ENCODE data around the gene FAM228B.
A peak's percentile ranks its signal among the peaks of the same experiment; 100 is the strongest.
"Not testable (repeated sequence)": the region's sequence is repeated elsewhere in the genome, so short reads cannot be mapped to it uniquely, and the experiment has no call there.

Gene FAM228B

DNA sequence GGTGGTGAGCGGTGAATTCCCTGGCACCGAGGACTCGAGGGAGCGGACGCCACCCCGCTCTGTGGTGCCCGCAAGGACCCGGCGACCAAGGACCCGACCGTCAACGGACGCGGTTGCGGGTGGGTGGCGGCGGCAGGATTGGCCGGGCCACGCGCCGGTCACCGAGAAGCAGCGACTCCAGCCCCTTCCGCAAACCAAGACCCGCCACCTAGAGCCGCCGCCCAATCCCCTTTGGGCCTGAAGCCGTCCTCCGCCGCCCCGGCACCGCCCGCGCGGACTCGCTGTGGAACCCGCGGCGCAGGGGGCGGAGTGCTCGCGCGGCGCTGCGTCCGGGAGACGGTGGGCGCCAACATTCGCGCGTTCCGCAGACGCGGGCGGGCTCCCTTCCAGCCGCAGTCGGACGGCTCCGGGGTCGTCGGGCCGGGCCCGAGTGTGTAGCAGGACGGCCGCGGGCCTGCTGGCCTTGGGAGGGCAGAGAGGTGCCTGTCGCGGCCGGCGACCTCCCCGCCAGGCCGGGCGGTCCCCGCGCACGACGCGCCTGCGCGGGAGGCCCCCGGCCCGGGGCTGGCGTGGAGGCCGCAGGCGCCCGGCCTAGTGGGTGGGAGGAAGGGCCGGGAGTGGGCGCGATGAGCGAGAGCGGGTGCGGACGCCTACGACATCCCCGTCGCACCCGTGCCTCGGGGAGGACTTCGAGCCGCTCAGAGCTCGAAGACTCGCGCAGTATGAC is at the start of gene FAM228B, which contains the start of gene PFN4:
TSS of gene FAM228B (plus strand) at position 275 of the 727 bp plus-strand sequence. CDS start 893 bp downstream, outside the sequence.
TSS of gene PFN4 (minus strand) at position 140 of the 727 bp plus-strand sequence. CDS start 799 bp downstream, outside the sequence.
- peak in 5 of 6 experiments; percentile 5 to 28 (median 24) for DNase-seq

DNA sequence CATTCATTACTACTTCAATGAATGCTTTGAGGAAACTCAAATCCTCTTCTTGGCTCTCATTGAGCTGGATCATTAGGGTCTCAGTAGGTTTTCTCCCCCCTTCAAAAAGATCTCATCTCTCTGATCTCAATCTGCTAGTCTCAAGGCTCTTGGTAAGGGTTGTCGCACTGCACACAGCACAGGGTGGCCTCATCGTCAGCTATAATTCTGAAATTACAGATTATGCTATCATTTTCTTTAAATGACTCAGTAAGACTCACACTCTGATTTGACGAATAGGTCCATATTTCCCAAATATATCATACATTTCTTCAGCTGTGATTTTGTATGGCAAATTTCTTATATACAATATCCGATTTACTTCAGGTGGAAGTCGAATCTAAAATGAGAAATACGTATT is 49.5 kb upstream of the FAM228B start:
- DNase-seq: no peak

DNA sequence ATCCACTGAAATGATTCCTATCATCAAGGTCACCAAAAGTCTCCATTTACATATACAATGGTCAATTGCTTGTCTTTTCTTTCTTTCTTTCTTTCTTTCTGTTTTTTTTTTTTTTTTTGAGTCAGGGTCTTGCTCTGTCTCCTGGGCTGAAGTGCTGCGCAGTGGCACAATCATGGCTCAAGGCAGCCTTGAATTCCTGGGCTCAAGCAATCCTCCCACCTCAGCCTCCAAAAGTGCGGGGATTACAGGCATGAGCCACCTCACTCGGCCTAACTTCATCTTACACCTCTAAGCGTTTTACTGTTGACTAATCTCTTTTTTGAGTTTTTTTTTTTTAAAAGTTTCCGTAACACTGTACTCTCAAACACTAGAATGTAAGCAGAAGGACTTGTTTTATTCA is 48.0 kb upstream of the FAM228B start:
- no peak for DNase-seq

DNA sequence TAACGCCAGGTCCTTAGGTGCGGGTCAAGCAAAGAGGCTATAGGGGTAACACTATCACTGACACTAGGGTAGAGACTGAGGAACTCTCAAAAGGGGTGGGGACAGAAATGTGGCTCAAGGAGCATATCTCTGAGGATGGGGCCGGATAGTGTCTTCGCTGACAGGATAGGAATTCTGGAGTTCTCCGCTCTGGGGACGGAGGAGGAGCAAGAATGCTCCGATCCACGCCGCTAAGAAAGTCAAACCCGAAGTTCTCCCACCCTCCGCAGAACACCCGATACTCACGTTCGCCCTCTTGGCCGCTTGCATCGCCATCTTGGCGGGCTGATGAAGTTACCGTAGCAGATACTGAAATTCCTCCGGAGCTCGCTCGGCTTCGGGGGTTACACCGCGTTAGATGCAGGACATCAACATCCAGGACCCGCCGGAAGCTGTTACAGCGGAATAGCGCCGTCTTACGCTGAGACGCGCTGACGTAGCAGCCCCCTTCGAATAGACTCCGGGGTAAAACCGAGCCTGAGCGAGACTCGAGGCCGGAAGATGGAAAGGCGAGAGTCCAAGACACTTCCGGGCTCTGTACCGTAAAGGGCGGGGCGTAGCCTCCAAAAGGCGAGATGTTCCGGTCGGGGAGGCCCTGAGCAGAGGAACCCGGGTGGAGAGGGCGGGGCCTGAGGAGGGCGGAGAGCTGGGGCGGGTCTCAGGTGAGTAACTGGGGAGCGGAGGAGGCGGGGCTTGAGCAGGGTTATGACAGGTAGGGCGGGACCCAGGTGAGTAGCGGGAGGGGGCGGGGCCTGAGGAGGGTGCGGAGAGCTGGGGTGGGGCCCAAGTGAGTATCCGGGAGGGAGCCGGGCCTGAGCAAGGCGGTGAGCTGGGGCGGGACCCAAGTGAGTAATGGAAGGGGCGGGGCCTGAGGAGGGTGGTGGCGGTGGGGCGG is 47.1 kb upstream of the FAM228B start, which contains the start of gene SF3B6:
TSS of gene SF3B6 (minus strand) at position 412 of the 934 bp plus-strand sequence. CDS start at position 315, 97 bp downstream.
- peak; percentile 98 to 100 (median 100) for DNase-seq

DNA sequence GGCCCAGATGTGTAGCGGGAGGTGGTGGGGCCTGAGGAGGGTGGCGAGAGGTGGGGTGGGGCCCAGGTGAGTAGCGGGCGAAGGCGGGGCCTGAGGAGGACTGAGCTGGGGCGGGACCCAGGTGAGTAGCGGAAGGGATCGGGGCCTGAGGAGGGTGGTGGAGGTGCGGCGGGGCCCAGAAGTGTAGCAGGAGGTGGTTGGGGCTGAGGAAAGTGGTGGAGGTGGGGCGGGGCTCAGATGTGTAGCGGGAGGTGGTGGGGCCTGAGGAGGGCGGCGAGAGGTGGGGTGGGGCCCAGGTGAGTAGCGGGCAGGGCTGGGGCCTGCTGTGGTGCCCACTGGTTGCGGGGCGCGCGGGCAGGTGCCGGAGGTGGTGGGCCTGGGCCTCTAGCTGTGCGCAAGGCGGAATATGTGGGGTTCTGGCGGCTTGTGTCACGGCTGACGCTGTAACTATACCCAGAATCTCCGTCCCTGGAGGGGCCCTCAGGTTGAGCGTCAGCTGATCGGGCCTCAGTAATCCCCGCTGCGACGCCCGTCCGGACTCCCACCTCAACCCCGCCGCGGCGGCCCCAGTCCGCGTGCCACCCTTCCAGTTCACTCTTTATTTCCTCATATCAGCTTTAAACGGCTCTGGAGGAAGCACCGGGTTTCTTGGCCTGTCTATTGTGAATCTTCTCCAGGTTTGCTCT is 46.3 kb upstream of the FAM228B start:
- DNase-seq: no peak

DNA sequence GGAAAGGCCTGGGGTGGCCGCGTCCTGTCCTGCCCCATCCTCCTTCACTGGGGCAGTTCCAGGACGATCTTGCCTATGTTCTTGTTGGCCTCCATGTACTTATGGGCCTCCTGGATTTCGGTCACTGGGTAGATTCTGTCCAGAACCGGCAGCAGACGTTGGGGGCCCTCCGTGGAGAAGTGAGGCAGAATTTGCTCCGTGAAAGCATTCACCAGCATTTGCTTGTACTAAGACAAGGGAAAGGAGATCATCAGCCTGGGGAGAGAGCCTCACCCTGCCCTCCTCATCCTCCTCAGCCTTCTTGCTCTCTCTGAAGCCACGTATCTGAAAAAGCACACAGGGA is 45.8 kb upstream of the FAM228B start:
- peak in 1 of 6 experiments; percentile 13 for DNase-seq

DNA sequence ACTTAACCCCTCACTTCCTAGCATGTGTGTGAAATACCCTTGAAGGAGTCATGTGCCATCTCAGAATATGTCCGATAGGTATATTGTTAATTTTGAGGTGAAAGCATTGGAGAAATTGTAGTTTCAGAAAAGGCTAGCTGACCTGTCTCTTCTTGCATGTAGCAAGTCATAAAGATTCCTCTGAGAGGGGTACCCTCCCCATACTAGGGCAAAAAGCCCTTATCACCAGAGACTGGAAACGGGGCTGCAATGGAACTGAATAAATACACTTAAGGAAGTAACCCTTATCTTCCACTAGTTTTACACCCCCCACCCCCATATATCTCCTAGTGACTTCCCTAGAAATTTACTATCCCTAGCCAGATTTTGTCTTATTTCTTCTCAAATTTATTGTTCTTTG is 45.4 kb upstream of the FAM228B start:
- no peak for DNase-seq

DNA sequence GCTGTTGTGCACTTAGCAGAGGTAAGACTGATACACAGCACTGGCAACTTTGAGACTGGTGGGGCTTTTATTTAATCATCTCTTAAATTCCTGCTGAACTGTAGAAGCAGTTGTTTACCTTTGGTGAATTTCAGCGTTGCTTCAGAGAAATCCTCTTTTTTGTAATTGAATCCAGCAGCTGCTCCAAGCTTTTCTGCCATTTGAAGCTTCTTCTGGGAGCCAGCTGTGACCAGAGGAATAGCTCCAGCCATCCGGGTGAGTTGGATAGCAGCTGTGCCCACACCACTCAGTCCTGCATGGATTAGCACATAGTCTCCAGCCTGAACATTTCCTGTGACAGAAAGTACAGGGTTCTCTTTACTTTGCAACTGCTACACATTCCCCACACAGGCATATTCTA is 42.6 kb upstream of the FAM228B start:
- DNase-seq: no peak

DNA sequence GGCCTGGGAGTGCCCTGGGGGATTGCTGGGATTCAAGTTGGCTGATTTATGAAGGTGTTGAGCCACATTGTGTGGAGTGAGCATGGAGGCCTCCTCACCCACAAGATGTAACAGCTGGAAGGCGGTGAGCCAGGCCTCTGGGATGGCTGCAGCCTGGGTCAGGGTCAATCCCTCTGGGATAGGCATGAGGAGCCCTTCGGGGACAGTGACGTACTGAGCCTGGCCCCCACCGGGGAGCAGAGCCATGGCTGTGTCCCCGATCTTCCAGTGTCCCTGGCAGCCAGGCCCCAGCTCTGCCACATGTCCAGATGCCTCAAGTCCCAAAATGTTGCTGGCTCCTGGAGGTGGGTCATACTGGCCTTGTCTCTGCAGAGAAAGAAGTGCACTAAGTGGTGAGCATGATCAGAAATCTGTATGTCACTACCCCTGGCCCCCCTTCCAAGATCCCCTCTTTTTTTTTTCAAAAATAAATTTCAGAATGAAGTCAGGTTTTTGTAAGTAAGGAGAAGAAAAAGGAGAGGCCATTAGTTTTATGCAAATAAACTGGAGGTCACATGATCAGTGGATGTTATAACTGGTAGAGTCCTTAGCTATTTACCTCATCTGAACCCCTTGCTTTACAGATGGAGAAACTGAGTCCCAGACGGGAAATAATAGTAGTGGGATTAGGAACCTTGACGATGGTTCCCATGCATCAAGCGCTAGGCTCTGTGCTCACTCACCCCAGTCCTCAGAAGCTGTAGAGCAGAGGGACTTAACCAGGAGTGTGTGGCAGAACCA is 40.3 kb upstream of the FAM228B start:
- no peak for DNase-seq

DNA sequence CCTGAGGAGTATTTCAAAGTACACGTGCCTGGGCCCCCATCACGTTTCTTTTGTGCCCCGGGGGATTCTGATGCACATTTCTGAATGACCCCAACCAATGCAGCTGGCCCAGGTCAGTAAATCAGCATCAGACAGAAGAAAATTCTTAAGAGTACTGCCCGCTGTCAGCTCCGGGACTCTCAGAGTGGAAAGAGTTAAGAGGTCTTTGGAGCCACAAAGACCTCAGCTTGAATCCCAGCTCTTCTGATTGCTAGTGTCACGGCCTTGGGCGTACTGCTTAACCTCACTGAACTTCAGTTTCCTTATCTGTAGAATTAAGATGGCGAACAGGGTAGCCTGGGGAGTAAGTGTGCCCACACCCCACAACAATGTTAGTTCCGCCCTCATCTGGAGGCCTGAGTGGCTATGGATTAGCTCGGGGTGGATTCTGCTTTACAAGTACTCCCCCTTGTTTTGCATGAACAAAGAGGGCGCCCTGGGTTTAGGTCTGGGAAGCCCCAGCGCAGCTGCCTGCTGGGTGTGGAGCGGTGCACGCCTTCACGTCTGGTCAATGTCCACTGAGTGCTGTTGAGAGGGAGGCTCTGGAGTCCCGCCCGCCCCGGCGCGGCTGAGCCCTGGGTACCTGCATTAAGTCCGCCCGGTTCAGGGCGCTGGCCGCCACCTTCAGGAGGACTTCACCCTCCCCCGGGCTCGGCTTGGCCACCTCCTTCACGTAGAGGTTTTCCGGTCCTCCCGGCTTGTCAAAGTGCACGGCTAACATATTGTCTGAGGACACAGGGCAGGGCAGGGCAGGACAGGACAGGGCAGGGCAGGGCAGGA is 39.5 kb upstream of the FAM228B start:
- DNase-seq: peak in 4 of 6 experiments; percentile 29 to 59 (median 47)

DNA sequence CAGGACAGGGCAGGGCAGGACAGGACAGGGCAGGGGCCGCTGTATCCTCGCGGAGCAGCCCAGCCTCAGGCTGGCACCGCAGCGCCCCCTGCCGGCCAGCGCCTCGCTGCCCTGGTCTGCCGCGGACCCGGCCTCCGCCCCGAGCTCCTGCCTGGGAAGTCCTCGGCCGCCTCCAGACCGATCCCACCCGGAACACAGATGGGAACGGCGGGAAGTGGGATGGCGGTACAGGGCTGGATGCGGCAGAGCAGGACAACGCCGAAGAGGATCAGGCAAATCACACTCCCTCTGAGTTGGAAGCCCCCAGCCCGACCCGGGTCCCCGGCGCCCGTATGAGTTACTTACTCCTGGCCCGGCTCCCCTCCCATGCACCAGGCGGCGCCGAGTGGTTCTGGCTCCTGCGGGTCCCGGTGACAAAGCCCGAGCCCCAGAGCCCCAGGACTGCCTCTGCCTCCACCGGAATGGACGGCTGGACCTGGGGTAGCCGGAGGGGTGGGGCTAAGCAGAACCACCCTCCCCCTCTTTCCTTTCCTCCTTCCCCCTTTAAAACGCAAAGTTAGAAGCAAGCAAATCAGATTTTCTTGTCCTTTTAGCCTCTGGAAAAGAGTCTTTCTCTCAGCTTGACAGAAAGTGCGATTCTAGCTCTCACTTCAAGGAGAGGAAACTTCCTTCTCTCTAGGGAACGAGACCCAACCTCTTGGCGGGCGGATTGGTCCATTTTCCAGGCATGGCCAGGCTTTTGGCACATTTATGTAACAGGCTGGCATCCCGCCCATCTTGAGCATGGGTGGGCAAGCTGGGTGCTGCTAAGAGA is 38.7 kb upstream of the FAM228B start, which contains the start of gene TP53I3:
TSS of gene TP53I3 (minus strand) at position 449 of the 814 bp plus-strand sequence. CDS start 508 bp downstream, outside the sequence.
- peak; percentile 52 to 87 (median 72) for DNase-seq

DNA sequence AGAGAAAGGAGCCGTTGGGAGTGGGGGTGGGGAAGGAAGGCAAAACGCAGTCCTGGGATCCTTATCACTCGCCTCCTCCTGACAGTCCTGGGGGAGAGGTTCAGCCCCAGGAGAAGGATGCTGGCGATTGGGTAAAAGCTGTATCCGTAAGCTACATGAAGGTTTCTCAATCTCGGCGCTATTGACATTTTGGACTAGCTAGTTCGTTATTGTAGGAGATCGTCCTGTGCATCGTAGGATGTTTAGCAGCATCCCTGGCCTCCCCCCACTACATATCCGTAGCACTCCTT is 38.1 kb upstream of the FAM228B start:
- DNase-seq: no peak

DNA sequence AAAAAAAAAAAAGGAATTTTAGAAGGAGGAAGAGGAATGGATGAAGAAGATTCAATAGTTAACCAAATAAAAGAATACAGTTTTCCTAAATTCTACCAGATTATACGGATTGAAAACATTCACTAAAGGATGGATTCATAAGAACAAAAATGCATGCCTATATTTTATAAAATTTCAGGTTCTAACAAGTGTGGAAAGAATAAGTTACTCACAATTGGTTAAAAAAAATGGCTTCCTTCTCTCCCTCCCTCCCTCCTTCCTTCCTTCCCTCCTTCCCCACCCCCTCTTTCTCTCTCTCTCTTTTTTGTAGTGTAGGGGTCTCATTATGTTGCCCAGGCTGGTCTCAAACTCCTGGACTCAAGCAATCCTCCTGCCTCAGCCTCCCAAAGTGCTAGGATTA is 37.0 kb upstream of the FAM228B start:
- DNase-seq: no peak

DNA sequence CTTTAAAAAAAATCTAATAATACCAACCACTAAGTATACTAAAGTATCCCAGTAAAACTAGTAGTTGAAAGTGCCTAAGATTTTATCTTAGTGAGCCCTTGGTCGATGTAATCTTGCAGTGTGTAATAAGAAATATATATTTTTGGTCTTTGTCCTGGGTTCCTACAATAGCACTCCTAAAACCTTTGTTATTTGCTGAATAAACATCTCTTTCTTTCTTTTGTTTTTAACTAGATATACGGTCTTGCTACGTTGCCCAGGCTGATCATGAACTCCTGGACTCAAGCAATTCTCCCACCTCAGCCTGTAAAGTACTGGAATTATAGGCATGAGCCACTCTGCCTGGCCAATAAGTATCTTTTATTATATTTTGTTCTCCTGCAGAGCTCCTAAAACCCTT is 36.2 kb upstream of the FAM228B start:
- no peak for DNase-seq

DNA sequence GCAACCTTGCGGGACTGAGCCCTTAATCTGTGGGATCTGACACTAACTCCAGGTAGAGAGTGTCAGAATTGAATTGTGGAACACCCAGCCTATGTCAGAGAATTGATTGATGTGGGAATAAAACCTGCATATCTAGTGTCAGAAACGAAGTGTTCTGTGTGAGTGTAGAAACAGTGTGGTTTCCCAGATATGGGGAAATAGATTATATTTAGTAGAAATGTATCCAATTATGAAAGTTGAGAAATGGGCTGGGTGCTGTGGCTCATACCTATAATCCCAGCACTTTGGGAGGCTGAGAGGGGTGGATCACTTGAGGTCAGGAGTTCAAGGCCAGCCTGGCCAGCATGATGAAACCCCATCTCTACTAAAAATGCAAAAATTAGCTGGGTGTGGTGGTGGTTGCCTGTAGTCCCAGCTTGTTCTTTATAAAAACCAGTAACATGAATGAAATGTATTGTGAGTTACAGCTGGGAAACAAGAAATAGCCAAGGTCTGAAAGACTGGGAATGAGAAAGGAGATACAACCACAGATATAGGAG is 34.4 kb upstream of the FAM228B start:
- no peak for DNase-seq

DNA sequence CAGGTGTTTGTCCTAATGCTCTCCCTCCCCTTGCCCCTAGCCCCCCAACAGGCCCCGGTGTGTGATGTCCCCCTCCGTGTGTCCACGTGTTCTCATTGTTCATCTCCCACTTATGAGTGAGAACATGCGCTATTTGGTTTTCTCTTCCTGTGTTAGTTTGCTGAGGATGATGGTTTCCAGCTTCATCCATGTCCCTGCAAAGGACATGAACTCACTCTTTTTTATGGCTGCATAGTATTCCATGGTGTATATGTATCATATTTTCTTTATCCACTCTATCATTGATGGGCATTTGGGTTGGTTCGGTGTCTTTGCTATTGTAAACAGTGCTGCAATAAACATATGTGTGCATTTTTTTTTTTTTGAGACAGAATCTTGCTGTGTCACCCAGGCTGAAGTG is 30.0 kb upstream of the FAM228B start:
- DNase-seq: not testable (repeated sequence)

DNA sequence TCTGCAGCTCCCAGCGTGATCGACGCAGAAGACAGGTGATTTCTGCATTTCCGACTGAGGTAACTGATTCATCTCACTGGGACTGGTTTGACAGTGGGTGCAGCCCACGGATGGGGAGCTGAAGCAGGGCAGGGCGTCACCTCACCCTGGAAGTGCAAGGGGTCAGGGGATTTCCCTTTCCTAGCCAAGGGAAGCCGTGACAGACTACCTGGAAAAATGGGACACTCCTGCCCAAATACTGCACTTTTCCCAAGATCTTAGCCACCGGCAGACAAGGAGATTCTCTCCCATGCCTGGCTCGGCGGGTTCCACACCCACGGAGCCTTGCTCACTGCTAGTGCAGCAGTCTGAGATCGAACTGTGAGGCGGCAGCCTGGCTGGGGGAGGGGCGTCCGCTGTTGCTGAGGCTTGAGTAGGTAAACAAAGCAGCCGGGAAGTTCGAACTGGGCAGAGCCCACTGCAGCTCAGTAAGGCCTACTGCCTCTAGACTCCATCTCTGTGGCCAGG is 28.0 kb upstream of the FAM228B start:
- not testable (repeated sequence) for DNase-seq

DNA sequence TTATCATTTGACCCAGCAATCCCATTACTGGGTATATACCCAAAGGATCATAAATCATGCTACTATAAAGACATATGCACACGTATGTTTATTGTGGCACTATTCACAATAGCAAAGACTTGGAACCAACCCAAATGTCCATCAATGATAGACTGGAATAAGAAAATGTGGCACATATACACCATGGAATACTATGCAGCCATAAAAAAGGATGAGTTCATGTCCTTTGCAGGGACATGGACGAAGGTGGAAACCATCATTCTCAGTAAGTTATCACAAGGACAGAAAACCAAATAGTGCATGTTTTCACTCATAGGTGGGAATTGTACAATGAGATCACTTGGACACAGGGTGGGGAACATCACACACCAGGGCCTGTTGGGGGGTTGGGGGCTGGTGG is 22.5 kb upstream of the FAM228B start:
- not testable (repeated sequence) for DNase-seq

DNA sequence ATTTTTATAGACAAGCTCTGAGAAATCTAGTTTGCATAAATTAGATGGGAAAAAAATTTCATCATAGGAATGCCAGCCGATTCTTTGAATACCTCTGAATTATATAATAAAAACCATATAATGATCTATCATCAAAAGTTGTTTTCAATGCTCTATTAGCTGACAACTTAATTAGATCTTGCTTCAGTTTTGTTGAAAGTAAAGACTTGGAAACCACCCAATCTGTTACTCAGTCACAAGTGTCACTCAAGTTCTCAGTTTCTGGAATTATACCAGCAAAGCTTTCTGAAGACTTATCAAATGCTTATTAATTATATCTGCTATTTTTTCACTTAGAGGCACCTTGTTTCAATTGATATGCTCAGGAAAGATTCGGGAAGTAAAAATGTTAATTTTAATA is 21.3 kb upstream of the FAM228B start:
- no peak for DNase-seq

DNA sequence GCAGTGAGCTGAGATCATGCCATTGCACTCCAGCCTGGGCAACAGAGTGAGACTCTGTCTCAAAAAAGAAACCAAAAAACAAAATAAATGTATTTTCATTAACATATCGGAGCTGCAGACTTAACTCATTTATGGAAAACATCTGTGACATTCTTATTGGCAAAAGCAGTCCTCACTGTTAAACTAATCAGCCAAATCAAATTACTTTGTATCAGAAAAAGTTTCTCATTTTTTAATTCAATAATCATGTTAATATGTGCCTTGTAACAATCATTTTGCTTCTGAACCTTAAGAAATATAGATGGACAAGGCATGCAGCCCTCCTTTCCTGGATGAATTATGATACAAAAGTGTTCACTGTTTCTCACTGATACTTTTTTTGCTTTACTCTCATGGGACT is 20.6 kb upstream of the FAM228B start:
- no peak for DNase-seq
